Fibroblast of lung (primary cell): ENCODE measurements around the gene OLFM1. TPM values are rescaled to one million over a fixed set of nuclear protein-coding genes. Genes with fewer than 3 reads are reported as not detected.

ENCODE experiments used
- DNase-seq, 2 donors: peaks; one replicate each; pipeline versions ENCODE4 v3.0.0 to v3.0.0-alpha.2; 2010; ENCODE audit warnings: low read depth in 2 of 2
- H2AFZ ChIP-seq: 2 replicates; pipeline ENCODE4 v1.5.1; 2012; ENCODE audit warnings: low read length, control low read depth, inconsistent platforms
- H3K27ac ChIP-seq: 2 replicates; pipeline ENCODE4 v1.5.1; 2011; ENCODE audit warnings: low read length, control low read depth; ENCODE audit not compliant: insufficient read depth
- H3K27me3 ChIP-seq: 2 replicates; pipeline ENCODE4 v1.5.1; 2011; ENCODE audit warnings: mild to moderate bottlenecking, low read length; ENCODE audit not compliant: control insufficient read depth, insufficient read depth
- H3K36me3 ChIP-seq: 2 replicates; pipeline ENCODE4 v1.5.1; 2011; ENCODE audit warnings: low read length; ENCODE audit not compliant: control insufficient read depth, insufficient read depth
- H3K4me1 ChIP-seq: 2 replicates; pipeline ENCODE4 v1.5.1; 2011; ENCODE audit warnings: low read length; ENCODE audit not compliant: control insufficient read depth, insufficient read depth; ENCODE audit errors: extremely low read depth
- H3K4me2 ChIP-seq: 2 replicates; pipeline ENCODE4 v1.5.1; 2011; ENCODE audit warnings: low read length, control low read depth; ENCODE audit not compliant: insufficient read depth; ENCODE audit errors: extremely low read depth
- H3K4me3 ChIP-seq, 4 experiments: fragments of 200-600 bp in 1 of 4; sonication (generic) in 1 of 4; replicated peaks in 1 of 4; 2 replicates each; pipeline ENCODE4 v1.5.1; 2011 to 2016; ENCODE audit warnings: low read length in 4 of 4, low read depth in 3 of 4, mild to moderate bottlenecking in 3 of 4, control low read depth in 2 of 4, inconsistent platforms in 1 of 4, mixed read lengths in 1 of 4; ENCODE audit not compliant: insufficient read depth in 1 of 4; ENCODE audit errors: control extremely low read depth in 1 of 4
- H3K79me2 ChIP-seq: 2 replicates; pipeline ENCODE4 v1.5.1; 2012; ENCODE audit warnings: mild to moderate bottlenecking, low read length, inconsistent platforms; ENCODE audit not compliant: control insufficient read depth, insufficient read depth
- H3K9ac ChIP-seq: 2 replicates; pipeline ENCODE4 v1.5.1; 2011; ENCODE audit warnings: mild to moderate bottlenecking, low read length, control low read depth; ENCODE audit not compliant: insufficient read depth
- H3K9me3 ChIP-seq: 2 replicates; pipeline ENCODE4 v1.5.1; 2012; ENCODE audit warnings: low read depth, low read length; ENCODE audit not compliant: control insufficient read depth, insufficient read depth
- H4K20me1 ChIP-seq: 2 replicates; pipeline ENCODE4 v1.5.1; 2011; ENCODE audit warnings: low read length; ENCODE audit not compliant: control insufficient read depth, insufficient read depth; ENCODE audit errors: extremely low read depth
- EZH2 ChIP-seq: IDR thresholded peaks from 2 replicates; pipeline ENCODE4 v1.5.1; 2012; ENCODE audit warnings: low read length, control low read depth, mild to moderate bottlenecking; ENCODE audit errors: missing control alignments
- polyA plus RNA-seq, 2 donors: library from polyadenylated mRNA; depleted of rRNA in 1 of 2; stranded (reverse) in 1 of 2; unstranded in 1 of 2; fragments of >200 nt; gene quantifications; 2 replicates each; pipeline ENCODE4 v1.2.1, GENCODE V29; 2011 to 2012; ENCODE audit warnings: missing spikeins in 1 of 2
- total RNA-seq: library from RNA; depleted of rRNA; stranded (reverse); fragments of >200 nt; gene quantifications from 2 replicates; pipeline ENCODE4 v1.2.1, GENCODE V29; 2014
- TF ChIP-seq, protein P1 (sequence below), 2 donors: IDR thresholded peaks in 1 of 2; conservative IDR thresholded peaks in 1 of 2; 1 replicate in 1 of 2; 2 replicates in 1 of 2; pipeline ENCODE4 v1.5.1; 2011 to 2012; ENCODE audit warnings: low read length in 2 of 2, control low read depth in 1 of 2, inconsistent platforms in 1 of 2, low read depth in 1 of 2, mild to moderate bottlenecking in 1 of 2

The OLFM1 gene
- total and polyA plus RNA-seq, 2 donors (not counting 1 experiment from before 2014, with no cell fraction given), result 2.0 to 7.6 TPM

DNA sequence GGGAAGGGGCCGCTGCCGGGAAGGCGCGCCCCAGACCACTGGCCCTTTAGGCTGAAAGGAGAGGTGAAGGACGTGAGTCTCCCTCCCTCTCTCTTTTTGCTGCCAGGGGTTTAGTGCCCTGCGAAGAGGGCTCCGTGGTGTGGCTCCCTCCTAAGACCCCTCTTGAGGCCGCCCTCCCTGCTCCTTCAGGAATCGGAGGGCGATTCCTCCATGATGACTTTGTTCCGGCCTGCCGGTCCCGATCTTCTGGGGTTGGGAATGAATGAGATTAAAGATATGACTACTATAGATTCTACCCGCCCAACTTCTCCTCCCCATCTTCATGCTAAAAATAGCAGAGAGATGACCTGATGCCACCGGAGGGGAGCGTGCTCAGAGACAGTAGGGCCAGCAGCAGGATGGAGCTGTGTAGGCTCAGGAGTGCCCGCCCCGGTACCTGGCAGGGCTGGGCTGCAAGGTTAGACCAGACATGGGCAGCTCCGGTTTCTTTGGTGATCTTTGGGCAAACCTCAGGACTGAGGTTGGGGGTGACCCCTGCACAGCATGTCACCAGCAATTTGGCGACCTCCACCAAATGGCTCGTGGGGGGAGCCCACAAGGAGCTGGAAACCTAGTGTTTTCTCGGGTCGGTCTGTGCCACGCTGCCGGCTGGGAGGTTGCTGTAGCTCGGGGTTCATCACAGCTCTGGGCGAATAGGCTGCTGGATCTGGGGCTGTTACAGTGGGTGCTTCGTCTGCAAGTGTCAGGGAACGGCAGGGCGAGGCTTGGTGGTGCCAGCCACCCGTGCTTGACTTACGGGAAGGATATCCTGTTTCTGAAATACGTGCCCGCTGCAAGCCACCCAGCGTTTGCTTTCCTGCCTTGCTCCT lies 1.7 kb downstream of the OLFM1 start:
- Histone ChIP-seq H4K20me1 (no peaks in the 10 kb centered on the region), H3K9ac (no peak overlapping the region), H3K4me2 (no peak overlapping the region), H3K4me3 (no peak overlapping the region), H2AFZ (no peak overlapping the region), H3K27ac (no peak overlapping the region), H3K36me3 (no peaks in the 10 kb centered on the region), H3K79me2 (no peaks in the 10 kb centered on the region), H3K27me3 (peaks cover 12% of the 10 kb centered on the region), H3K4me1 (no peaks in the 10 kb centered on the region), H3K9me3 (no peaks in the 10 kb centered on the region)
- no peak for DNase-seq
- no peak for TF ChIP-seq EZH2
- TF ChIP-seq, protein P1, sequence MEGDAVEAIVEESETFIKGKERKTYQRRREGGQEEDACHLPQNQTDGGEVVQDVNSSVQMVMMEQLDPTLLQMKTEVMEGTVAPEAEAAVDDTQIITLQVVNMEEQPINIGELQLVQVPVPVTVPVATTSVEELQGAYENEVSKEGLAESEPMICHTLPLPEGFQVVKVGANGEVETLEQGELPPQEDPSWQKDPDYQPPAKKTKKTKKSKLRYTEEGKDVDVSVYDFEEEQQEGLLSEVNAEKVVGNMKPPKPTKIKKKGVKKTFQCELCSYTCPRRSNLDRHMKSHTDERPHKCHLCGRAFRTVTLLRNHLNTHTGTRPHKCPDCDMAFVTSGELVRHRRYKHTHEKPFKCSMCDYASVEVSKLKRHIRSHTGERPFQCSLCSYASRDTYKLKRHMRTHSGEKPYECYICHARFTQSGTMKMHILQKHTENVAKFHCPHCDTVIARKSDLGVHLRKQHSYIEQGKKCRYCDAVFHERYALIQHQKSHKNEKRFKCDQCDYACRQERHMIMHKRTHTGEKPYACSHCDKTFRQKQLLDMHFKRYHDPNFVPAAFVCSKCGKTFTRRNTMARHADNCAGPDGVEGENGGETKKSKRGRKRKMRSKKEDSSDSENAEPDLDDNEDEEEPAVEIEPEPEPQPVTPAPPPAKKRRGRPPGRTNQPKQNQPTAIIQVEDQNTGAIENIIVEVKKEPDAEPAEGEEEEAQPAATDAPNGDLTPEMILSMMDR (conservative IDR thresholded peaks at IDR 0.05 in 1 of 2, IDR thresholded peaks at IDR 0.05 in 1 of 2; ENCODE audit: low read depth in 1 of 2, low read length in 2 of 2), result no peak

DNA sequence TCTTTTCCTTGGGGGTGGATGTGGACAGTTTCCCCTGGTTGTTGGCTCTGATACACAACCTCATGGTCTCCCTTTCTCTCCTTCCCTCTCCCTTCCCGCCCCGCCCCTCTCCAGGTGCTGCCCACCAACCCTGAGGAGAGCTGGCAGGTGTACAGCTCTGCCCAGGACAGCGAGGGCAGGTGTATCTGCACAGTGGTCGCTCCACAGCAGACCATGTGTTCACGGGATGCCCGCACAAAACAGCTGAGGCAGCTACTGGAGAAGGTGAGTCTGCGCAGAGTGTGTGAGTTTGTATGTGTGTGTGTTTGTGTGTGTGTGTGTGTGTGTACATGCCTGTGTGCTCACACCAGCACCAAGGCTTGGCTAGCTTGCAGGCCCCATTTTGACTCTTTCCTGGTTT lies 2.6 kb downstream of the OLFM1 start:
- TF ChIP-seq, protein P1 (conservative IDR thresholded peaks at IDR 0.05 in 1 of 2, IDR thresholded peaks at IDR 0.05 in 1 of 2; ENCODE audit: low read depth in 1 of 2, low read length in 2 of 2), result no peak
- no peak for TF ChIP-seq EZH2
- DNase-seq, result no peak
- H3K27me3 ChIP-seq, result peaks cover 12% of the 10 kb centered on the region

DNA sequence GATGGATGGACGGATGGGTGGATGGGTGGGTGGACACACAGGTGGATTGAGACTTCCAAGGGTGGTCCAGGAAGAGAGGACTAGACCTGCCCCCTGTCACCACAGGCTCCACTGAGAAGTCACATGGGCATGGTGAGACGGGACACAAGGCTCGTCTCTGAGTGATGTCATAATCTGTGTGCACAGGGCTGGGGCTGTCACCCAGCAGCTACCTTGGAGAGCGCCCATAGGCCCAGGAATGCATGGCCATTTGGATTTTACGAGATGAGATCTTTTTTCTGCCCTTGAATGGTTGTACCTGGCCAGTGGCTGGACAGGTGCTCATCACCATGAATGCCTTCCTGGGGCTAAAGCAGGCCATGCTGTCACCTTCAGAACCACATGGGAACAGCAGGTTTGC lies 3.1 kb downstream of the OLFM1 start:
- Histone ChIP-seq H3K4me3 (no peak overlapping the region), H3K27me3 (peaks cover 12% of the 10 kb centered on the region), H3K9me3 (no peaks in the 10 kb centered on the region), H3K36me3 (no peaks in the 10 kb centered on the region), H3K4me1 (no peaks in the 10 kb centered on the region), H2AFZ (no peak overlapping the region), H3K9ac (no peak overlapping the region), H3K4me2 (no peak overlapping the region), H3K27ac (no peak overlapping the region), H3K79me2 (no peaks in the 10 kb centered on the region), H4K20me1 (no peaks in the 10 kb centered on the region)
- TF ChIP-seq, protein P1 (conservative IDR thresholded peaks at IDR 0.05 in 1 of 2, IDR thresholded peaks at IDR 0.05 in 1 of 2; ENCODE audit: low read depth in 1 of 2, low read length in 2 of 2), result no peak
- TF ChIP-seq EZH2, result no peak
- no peak for DNase-seq

More for the DNA sequence above, 2.6 kb downstream of the OLFM1 start:
- Histone ChIP-seq H3K4me3 (no peak overlapping the region), H3K4me2 (no peak overlapping the region), H3K9ac (no peak overlapping the region), H3K9me3 (no peaks in the 10 kb centered on the region), H2AFZ (no peak overlapping the region), H3K79me2 (no peaks in the 10 kb centered on the region), H3K36me3 (no peaks in the 10 kb centered on the region), H4K20me1 (no peaks in the 10 kb centered on the region), H3K27ac (no peak overlapping the region), H3K4me1 (no peaks in the 10 kb centered on the region)
